Measurements from ENCODE around the gene ROR1. TPM values are rescaled to one million over a fixed set of nuclear protein-coding genes. Genes with fewer than 3 reads are reported as not detected.

Gene ROR1
- total RNA-seq, 1 experiment from 2014 or later, result 56.3 TPM

- Mint-ChIP-seq H3K9me3 (peaks cover 30% of the 10 kb centered on the region), H3K36me3 (peaks cover 22% of the 10 kb centered on the region), H3K4me1 (no peaks in the 10 kb centered on the region), H3K27ac (no peak overlapping the region), H3K4me3 (no peak overlapping the region), H3K27me3 (ENCODE audit: low read depth) (no peaks in the 10 kb centered on the region)
- TF ChIP-seq ZNF425 (CRISPR knock-in tag; conservative IDR thresholded peaks at IDR 0.05) (no peak), USF1 (CRISPR knock-in tag; IDR thresholded peaks at IDR 0.05) (no peak), ZNF317 (CRISPR knock-in tag; IDR thresholded peaks at IDR 0.05; ENCODE audit: borderline replicate concordance, low read depth) (no peak), ZNF281 (CRISPR knock-in tag; IDR thresholded peaks at IDR 0.05) (no peak), ZNF671 (CRISPR knock-in tag; IDR thresholded peaks at IDR 0.05) (no peak), E2F5 (CRISPR knock-in tag; IDR thresholded peaks at IDR 0.05) (no peak), CDX4 (CRISPR knock-in tag; IDR thresholded peaks at IDR 0.05; ENCODE audit: borderline replicate concordance) (no peak), ZNF423 (CRISPR knock-in tag; IDR thresholded peaks at IDR 0.05) (no peak), CTCF (IDR thresholded peaks at IDR 0.05) (no peak), HMGXB4 (CRISPR knock-in tag; IDR thresholded peaks at IDR 0.05) (no peak), TP53 (CRISPR knock-in tag; IDR thresholded peaks at IDR 0.05) (no peak), NFATC4 (CRISPR knock-in tag; IDR thresholded peaks at IDR 0.05) (no peak), USF2 (CRISPR knock-in tag; IDR thresholded peaks at IDR 0.05) (no peak)
- ChIA-PET POLR2A (no interaction called here), CTCF (interaction anchor here (0.5 kb wide), 1 partner anchor 25 kb away, joined by 3 read pairs; no protein-coding TSS in a partner anchor)
- ATAC-seq (no peak), DNase-seq (ENCODE audit: low spot score) (no peak)
Measured at GRCh38 chr1:64031236-64031635, 257.4 kb downstream of the ROR1 start.
